GM12874 (cell line): ENCODE measurements around the gene GSG1.

ENCODE experiments used
- TF ChIP-seq, protein P1 (sequence below): IDR thresholded peaks from 2 replicates; pipeline ENCODE4 v1.5.1; 2011; ENCODE audit warnings: low read depth, mild to moderate bottlenecking, control low read depth, low read length, moderate library complexity; ENCODE audit not compliant: insufficient read depth

The GSG1 gene

DNA sequence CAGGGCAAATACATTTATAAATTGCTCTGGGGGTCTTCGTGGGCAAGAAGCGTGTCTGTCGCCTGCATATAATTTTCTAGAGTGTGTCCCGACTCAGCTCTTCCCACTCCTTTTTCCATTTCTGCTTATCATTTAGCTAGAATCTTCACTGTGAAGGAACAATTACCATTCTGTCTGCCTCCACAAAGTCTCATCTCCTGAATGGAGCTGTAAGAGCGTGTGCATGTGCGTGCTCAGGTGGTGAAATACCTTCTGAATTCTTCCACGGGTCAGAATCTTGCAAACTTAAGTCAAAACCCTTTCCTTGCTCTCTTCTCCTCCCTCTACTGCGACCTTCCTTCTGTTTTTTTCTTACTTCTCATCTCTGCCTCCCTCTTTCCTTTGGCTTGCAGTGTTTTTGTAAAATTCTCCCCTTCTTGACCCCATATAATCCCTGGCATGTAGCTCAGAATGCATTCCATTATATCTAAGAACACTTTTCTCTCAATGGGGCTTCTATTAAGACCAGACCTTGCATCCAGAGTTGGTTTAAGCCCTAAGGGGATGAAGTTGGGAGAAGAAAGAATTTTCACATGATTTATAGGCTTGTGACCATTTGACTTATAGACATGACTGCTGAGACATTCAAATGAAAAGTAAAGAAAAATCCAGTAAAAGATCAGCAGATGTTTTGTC, 25.0 kb upstream of the GSG1 start:
- TF ChIP-seq, protein P1, sequence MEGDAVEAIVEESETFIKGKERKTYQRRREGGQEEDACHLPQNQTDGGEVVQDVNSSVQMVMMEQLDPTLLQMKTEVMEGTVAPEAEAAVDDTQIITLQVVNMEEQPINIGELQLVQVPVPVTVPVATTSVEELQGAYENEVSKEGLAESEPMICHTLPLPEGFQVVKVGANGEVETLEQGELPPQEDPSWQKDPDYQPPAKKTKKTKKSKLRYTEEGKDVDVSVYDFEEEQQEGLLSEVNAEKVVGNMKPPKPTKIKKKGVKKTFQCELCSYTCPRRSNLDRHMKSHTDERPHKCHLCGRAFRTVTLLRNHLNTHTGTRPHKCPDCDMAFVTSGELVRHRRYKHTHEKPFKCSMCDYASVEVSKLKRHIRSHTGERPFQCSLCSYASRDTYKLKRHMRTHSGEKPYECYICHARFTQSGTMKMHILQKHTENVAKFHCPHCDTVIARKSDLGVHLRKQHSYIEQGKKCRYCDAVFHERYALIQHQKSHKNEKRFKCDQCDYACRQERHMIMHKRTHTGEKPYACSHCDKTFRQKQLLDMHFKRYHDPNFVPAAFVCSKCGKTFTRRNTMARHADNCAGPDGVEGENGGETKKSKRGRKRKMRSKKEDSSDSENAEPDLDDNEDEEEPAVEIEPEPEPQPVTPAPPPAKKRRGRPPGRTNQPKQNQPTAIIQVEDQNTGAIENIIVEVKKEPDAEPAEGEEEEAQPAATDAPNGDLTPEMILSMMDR, result no peak

DNA sequence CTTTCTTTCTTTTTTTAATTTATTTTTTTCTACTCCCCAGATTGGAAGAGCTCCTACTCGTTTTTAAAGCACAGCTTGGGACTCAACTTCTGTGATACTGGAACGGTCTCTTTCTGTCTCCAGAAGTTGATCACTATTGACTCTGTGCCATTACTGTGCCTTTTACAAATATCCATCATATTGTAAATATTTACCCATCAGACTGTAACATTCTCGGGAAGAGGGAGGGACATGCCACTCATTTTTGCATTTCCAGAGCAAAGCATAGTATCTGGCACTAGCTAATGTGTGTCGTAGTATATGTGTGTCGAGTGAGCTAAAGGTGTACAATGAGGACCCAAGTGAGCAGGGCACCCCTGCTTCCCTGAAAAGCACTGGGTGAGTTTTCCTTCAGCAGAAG, 24.0 kb upstream of the GSG1 start:
- TF ChIP-seq, protein P1, result no peak

DNA sequence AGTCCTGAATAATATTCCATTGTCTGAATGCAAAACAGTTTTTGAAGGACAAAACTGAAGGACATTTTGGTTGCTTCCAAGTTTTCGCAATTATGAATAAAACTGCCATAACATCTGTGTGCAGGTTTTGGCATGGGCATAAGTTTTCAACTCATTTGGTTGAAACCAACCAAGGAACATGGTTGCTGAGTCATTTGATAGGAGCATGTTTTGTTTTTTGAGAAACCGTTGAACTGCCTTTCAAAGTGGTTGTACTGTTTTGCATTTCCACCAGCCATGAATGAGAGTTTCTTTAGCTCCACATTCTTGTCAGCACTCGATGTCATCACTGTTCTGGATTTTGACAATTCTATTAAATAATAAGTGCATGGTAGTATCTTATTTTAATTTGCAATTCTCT, 23.0 kb upstream of the GSG1 start:
- TF ChIP-seq, protein P1, result no peak

DNA sequence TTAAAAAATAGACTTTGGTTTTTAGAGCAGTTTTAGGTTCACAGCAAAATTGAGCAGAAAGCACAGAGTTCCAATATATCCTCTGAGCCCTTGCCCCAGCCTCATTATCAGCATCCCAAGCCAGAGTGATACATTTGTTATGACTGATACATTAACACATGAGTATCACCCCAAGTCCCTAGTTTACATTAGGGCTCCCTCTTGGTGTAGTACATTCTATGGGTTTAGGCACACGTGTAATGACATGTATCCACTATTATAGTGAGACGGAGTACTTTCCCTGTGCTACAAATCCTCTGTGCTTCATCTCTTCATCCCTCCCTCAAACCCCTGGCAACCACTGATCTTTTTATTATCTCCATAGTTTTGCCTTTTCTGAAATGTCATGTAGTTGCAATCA, 22.5 kb upstream of the GSG1 start:
- TF ChIP-seq, protein P1, result no peak

DNA sequence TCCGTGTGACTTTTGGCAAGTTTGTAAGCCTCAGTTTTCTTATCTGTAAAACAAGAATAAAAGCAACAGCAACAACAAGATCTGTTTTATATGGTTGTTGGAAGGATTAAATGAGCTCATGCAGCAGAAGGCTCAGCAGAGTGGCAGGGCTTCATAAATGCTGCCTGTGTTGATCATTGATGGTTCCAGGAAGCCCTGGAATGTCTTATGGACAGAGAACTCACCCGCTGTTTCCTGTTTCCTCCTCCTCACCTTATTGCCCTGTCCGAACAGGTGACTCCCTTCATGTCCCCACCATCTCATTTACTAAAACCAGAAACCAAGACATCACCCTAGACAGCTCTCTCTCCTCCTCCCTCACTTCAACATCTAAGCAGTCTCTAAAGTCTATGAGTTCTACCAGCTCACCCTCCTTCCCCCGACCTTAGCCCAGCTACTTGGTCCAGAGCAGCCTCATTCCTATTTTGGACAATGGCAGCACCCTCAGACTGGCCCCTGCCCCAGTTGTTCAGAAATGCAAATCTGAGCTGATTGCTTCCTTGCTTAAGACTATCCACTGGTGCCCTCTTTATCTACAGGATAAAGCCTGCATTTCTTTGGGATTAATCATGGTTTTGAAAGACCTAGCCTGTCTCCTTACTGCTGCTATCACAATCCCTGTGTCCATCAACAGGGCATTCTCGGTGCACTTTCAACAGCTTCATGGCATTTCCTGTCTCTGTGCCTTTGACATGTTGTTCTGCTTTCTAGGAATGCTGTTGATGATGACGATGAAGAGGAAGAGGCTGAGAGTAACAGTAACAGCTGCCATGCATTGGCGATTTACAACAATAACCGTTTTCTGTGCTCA, 21.4 kb upstream of the GSG1 start:
- TF ChIP-seq, protein P1, result no peak

DNA sequence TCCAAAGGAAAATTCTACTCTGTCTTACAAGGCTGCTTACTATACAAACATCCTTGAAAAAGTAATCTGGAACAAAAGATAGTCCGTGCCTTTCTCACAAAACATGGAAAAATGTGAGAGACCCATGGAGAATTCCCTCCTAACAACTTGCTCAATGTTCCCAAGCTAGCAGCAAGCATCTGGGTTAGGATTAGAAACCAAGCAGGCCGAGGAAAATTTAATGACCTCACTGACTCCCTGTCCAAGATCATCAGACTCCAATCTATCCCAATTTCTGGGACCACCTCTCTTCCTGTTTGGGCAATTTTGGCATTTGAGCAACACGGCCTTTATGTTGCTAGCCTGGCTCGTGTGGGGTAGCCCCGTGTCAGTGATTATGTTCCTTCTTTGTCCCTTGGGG, 18.1 kb upstream of the GSG1 start:
- TF ChIP-seq, protein P1, result no peak

DNA sequence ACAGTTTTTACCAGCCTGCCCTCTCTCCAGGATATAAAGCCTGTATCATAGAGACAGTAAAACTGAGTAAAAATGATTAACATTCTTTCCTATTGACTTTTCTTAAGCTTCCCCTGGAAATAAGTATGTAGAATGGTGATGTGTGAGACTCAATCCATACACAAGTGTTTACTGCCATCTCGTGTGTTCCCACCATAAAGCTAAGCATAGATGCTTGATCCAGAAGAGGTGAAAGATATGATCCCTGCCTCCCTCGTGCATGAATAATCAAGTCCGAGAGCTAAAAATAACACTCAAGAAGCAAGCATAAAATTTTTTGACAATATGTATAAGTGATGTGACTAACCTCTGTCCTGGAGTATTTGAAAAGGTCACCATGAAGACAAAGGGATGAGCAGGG, 16.9 kb upstream of the GSG1 start:
- TF ChIP-seq, protein P1, result no peak
